NCI-H526 treated with DMSO at 0.1 percent for 48 hours (cell line): ENCODE measurements around the gene DDAH1.

Source experiments
- DNase-seq: peaks from one replicate; lab custom pipeline; 2025; lab: John Stamatoyannopoulos, UW

Gene DDAH1

DNA sequence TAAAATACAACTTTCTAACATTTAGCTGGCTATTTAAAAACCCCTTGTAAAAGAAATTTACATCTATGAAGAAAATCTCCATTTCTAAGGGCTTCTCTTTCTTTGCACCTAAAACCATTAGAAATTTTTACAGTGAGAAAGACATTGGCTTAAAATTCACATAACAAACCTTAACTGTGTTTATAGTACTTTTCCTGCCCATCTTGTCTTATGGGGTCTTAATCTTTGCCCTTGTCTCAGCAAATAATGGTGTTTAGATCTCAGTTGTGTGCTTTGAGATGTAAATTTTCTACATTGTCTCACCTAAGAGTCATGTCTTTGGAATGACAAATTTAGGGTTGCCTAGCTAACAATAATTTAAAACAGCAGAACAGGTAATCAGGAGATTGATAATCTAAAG lies 71.5 kb downstream of the DDAH1 start:
- no peak for DNase-seq

GRCh38 chr1:85388416-85388815 lies 76.5 kb downstream of the DDAH1 start:
- no peak for DNase-seq

DNA sequence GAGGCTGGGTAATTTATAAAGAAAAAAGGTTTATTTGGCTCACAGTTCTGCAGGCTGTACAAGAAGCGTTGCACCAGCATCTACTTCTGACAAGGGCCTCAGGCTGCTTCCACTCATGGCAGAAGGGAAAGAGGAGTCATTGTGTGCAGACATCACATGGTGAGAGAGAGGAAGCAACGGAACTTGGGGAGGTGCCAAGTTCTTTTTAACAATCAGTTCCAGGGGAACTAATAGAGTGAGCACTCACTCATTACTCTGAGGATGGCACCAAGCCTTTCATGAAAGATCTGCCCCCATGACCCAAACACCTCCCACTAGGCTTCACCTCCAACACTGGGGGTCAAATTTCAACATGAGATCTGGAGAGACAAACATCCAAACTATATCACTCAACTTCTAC lies 77.2 kb downstream of the DDAH1 start:
- no peak for DNase-seq

- DNase-seq: no peak
Observed at GRCh38 chr1:85386068-85386722, 78.8 kb downstream of the DDAH1 start.

- DNase-seq: no peak
Observed at GRCh38 chr1:85379203-85380136, 85.5 kb downstream of the DDAH1 start.

GRCh38 chr1:85378534-85378933 lies 86.4 kb downstream of the DDAH1 start:
- no peak for DNase-seq

DNA sequence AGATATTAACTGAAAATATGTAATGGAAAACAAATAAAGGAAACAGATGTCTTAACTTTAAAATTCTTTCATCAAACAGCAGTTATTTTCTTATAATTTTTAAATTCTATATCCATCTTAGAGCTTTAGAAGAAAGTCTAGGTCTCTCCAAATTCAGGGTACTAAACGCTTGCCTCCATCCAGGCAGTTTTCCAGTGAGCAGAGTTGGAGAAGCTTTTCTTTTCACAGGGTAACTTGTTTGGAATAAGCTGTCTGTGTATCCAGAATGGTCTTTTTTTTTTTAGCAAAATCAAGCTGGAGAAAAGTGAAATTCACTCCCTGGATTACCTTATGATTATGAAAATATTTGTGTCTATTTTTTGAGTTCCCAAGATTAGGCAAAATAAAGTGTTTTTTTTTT lies 88.6 kb downstream of the DDAH1 start:
- DNase-seq: no peak

GRCh38 chr1:85375493-85375892 lies 89.5 kb downstream of the DDAH1 start:
- DNase-seq: no peak

DNA sequence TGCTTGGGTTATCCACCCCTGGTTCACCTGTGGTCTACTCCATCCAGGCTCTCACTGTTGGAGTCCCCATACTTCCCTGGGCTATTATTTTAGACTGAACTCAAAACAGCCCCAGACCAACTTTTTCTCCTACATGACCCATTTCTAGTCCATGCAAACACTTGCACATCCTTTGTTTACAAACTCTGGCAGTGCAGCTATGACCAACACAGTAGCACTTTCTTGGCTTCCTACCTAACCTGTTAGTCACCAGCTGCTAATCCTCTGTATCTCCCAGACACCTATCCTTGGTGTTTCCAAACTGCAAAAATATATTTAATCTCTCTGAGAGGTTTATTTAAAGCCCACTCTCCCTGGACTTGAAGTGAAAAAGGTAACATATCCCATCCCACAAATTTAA lies 90.8 kb downstream of the DDAH1 start:
- DNase-seq: no peak

DNA sequence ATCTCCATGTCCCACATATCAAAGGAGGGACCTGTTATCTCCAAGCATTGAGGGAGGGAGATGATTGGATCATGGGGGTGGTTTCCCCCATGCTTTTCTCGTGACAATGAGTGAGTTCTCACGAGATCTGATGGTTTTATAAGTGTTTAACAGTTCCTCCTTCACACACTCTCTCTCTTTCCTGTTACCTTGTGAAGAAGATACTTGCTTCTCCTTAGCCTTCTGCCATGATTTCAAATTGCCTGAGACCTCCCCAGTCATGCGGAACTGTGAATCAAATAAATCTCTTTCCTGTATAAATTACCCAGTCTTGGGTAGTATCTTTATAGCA lies 91.6 kb downstream of the DDAH1 start:
- DNase-seq: no peak

GRCh38 chr1:85372683-85373377 lies 92.1 kb downstream of the DDAH1 start:
- no peak for DNase-seq

DNA sequence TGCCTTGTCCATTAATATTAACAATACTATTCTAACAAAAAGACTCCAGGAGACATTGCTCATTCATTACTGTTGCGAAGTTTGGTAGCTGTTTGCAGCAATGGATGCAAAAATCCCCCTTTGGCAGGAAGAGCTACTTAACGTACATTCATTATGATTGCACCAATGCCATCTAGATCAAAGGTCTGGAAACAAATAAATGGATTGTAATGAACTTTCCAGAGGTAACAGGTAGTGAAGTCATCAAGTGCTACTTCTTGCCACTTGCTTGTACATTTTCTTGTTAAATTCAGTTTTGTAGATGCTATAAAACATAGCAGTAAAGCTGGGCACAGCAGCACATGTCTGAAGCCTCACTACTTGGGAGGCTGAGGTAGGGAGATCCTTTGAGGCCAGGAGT lies 93.9 kb downstream of the DDAH1 start:
- no peak for DNase-seq

GRCh38 chr1:85368073-85368770 lies 96.7 kb downstream of the DDAH1 start:
- no peak for DNase-seq

DNA sequence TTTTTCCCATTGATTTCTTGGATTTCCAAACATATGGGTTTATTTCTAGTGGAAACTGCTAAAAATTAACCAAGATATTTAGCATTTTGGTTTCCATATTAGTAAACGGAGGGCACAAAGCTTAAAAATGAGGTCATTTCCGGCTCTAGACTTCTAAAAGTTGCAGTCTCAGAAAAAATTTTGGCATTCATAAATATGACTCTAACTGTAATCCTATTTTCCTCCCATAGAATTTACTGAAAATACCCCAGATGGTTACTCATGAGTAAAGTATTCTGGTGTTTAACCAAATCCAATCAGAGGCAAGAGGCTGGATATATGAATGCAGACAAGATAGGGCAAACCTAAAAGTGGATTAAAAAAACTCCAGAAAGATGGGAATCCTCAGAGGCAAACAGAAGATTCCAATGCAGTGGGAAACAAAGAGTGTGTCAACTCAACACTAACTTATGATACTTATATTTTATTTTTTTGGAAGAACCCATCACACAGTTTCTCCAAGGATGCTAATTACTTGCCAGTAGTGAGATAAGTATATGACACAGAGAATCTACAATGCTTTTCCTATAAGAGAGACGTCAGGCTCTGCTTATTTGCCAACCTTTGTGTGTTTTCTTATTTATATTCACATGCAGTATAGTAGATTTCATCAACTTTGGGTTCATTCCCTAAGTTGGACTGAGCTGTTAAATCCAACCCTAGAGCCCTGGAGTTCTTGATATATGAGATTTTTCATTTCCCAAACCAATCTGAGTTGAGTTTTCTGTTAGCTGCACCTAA lies 98.4 kb downstream of the DDAH1 start:
- no peak for DNase-seq

DNA sequence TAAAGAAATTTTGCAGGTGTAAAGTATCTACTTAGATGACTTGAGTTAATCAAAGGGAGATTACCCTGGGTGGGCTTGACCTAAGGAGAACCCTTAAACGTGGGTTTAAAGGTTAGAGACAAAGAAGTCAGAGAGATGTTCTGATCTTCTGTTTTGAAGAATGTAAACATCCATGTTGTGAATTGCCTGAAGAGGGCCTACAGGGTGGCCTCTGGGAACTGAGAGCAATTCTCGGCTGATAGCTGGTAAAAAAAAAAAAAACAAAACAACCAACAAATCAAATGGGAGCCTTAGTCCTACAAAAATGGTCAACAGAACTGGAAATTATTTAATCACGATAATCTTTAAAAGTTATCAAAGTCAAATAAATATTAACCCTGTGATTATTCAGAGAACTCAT lies 99.1 kb downstream of the DDAH1 start:
- no peak for DNase-seq

- no peak for DNase-seq
Observed at GRCh38 chr1:85363521-85363920, 101.4 kb downstream of the DDAH1 start.

GRCh38 chr1:85363092-85363491 lies 101.9 kb downstream of the DDAH1 start:
- DNase-seq: no peak

GRCh38 chr1:85361606-85362296 lies 103.2 kb downstream of the DDAH1 start:
- DNase-seq: no peak

DNA sequence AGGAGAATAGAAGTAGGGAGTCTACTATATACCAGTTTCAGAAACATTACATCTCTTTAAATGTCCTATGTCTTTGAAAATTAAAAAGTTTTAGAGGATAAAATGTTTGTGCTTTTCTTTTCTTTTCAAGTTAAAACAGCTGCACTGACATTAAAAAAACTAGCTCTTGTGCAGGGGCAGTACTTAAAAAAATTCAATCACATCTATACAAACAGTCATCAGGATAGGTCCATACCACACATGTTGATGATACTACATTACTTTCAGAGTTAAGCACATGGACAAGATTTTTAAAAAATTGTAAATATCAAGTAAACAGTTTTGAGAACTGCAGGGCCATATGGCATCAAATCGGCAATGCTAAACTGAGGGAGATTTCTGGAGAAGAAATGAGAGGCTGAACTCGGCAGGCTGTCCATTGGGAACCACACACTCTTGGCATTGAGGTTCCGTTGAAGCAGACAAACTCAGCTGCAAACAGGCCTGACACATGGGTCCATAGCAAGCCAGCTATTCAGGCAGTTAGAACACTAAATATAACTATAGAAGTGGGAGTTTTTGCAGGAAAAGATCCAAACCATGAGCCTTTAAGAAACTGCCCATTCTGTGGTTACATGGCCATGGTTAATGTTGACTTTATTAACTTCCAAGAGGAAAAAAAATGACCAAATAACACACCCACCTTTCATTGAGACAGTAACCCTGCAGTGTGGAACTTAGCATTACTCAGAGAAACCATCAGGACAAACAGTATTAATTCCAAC lies 104.0 kb downstream of the DDAH1 start:
- no peak for DNase-seq
